ENCODE data around the gene BAMBI.

DNA sequence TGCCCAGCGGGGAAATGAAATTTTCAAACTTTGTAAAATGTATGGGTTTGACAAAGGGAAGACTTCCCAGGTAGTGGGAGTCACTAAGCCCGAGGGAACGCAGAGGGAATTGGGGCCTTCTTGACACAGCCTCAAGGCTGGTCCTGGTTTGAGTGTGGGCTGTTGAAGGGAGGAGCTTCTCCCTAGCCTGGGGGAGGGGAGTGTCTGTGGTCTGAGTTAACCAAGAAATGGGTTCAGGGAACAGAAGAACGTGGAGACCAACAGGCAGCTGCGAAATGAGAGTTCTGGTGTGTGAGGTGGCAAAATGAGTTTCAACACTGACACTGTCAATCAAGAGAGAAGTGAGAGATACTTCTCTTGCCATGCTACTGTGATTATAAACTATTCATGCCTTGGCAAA is 32.7 kb upstream of the BAMBI start:
- no peak for TF ChIP-seq NR2C2 (IDR thresholded peaks at IDR 0.05; ENCODE audit: borderline replicate concordance, control insufficient read depth, insufficient read length, low read depth)
- TF ChIP-seq, protein P1, sequence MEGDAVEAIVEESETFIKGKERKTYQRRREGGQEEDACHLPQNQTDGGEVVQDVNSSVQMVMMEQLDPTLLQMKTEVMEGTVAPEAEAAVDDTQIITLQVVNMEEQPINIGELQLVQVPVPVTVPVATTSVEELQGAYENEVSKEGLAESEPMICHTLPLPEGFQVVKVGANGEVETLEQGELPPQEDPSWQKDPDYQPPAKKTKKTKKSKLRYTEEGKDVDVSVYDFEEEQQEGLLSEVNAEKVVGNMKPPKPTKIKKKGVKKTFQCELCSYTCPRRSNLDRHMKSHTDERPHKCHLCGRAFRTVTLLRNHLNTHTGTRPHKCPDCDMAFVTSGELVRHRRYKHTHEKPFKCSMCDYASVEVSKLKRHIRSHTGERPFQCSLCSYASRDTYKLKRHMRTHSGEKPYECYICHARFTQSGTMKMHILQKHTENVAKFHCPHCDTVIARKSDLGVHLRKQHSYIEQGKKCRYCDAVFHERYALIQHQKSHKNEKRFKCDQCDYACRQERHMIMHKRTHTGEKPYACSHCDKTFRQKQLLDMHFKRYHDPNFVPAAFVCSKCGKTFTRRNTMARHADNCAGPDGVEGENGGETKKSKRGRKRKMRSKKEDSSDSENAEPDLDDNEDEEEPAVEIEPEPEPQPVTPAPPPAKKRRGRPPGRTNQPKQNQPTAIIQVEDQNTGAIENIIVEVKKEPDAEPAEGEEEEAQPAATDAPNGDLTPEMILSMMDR (IDR thresholded peaks at IDR 0.05 in 2 of 3, conservative IDR thresholded peaks at IDR 0.05 in 1 of 3; ENCODE audit: control insufficient read depth in 2 of 3, extremely low read depth in 1 of 3, insufficient read depth in 1 of 3, low read depth in 3 of 3, low read length in 3 of 3): no peak
- TF ChIP-seq MTA3 (IDR thresholded peaks at IDR 0.05; ENCODE audit: borderline replicate concordance, low read length): no peak
- no peak for TF ChIP-seq TAF1 (IDR thresholded peaks at IDR 0.05; ENCODE audit: borderline replicate concordance, low read depth, low read length)

Data from GM12878 (cell line).